Measurements from ENCODE around the gene KIAA2012.
"Not testable (repeated sequence)": the region's sequence is repeated elsewhere in the genome, so short reads cannot be mapped to it uniquely, and the experiment has no call there.

KIAA2012 gene

DNA sequence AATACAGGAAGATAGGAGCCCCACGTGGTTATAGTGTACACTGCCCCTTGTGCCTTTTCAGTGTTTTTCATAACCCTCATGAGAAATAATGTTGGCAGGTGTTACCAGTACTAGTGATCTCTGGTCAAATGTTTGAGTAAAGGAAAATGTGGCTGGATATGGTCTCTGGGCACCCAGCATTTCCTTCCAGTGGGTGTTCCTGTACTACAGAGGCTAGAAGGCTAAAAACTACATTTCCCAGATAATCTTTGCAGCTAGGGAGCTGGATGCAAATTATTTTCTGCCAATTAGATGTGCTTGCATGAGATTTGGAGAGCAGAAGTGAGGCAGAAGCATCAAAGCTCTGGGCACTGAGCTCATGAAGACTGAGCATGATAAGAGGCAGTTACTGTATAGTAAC lies 45.1 kb downstream of the KIAA2012 start:
- DNase-seq (ENCODE audit: low spot score) = no peak

DNA sequence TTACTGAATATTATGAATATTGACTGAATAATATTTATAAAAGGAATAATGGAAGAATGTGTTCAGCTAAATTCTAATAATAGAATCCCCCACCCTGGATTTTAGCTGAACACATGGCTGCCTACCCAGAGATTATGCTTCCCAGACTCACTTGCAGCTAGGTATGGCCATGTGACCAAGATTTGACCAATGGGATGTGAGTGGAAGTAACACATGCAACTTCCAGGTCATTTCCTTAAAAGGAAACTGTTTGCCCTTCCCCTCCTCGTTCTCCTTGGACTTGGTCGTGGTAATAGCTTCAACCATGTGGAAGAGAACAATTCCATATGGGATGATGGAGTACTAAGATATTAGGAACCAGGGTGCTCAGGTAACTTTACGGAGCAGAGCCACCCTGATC lies 47.8 kb downstream of the KIAA2012 start:
- DNase-seq (ENCODE audit: low spot score) = no peak

DNA sequence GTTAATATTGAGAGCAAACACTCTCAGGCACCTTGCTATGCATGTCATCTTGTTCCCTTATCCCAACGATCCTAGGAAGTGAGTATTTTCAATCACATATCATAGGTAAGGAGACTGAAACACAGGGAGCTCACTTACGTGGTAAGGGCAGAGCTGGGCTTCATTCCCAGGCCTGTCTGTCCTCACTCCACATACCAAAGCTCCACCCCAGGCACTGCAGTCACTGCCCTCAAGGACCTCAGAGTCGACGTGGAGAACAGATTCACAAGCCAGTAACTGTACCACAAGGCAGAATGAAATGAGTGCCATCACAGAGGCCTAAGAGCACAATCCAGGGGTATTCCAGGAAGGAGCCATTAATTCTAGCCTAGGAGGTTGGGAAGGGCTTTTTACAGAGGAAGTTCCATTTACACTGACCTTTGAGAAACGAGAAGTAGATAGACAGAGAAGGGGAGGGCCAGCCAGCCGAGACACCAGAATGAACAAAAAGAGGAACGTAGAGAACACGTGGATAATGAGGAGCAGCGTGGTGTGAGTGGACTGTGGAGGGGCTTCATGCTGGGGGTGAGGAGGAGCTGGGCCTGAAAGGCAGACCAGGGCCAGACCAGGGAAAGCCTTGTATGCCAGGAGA lies 48.6 kb downstream of the KIAA2012 start:
- peak; percentile 47 for DNase-seq (ENCODE audit: low spot score)

DNA sequence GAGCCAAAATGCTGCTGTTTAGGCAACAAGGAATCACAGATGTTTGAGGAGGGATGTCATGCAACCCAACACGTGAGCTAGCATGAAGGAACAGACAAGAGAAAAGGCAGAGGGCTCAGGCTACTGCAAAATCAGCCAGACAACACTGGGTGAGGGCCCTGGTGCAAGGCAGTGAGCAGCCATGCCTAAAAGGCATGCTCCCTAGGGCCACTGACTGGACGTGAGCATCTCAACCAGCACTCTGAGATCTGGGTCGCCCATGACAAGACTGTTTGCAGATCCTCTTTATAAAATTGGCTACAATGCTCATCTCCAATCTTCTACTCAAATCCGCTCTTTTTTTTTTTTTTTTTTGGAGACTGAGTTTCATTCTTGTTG lies 49.1 kb downstream of the KIAA2012 start:
- no peak for DNase-seq (ENCODE audit: low spot score)

DNA sequence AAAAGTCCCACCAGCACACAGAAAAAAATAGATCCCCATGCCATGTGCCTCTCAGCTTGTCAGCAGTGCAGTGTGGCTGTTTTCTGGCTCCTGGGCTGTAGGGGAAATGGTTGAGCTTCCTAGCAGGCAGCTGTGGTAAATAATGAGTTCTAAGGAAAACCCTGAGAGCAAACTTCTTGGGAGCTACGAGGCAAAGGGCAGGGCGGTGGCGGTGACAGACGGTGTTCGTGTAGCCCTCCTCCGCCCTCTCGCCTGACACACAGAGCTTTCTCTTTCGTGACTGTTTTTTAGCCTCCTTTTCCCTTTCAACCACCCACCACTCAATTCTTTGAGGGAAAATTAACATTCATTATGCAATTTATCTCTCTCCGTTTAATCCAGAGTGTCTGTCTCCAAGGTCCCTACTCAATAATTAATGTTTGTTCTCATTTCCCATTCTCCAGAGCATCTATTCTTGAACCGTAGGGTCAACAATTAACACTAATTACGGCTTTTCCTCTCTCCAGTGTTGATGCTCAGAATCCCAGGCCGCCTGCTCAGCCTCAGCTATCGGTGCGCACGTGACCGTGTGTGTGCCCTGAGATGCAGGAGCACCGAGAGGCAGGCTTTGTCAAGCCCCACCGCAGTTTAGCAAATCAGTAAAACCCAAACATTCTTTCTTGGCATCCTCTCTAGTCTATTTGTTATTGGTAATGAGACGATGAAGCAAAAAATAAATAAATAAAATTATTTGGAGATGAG lies 50.1 kb downstream of the KIAA2012 start:
- DNase-seq (ENCODE audit: low spot score) = no peak

DNA sequence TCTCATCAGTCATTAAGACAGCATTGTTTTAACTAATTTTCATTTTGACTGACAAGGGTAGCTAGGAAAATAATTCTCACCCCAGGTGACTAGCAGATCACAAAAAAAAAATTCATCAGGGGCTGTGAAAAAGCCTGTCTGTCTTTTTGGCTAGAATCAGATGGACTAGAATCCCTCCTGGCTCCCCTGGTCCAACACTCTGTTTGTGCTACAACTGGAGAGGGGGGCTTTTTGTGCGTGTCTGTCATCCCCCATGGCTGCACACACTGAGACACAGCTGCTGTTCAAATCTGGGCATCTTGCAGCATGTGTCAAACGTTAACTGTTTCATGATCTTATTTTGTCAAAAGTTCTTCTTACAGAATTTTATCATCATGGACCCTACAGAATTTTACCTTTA lies 51.2 kb downstream of the KIAA2012 start:
- DNase-seq (ENCODE audit: low spot score) = no peak

DNA sequence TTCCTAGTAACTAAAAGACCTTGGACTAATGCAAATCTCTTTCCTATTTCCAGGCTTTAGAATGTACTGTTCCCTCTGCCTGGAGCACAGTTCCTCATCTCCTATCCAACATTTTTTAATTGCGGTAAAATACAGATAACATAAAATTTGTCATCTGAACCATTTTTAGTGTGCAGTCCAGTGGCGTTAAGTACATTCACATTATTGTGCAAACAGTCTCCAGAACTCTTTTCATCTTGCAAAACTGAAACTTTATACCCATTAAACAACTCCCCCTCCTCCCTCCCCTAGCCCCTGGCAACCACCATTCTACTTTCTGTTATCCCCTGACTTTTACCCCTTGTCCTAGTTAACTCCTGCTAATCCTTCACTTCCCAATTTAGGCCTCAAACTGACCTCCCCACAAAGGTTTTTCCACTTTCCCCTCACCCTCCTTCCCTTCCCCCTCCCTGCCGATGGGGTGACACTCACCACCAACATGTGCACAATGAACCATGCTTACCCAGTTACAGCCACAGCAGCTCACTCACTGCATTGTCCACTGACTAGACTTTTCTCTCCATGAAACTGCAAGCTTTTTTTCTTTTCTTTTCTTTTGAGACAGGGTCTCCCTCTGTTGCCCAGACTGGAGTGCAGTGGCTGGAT lies 54.8 kb downstream of the KIAA2012 start:
- DNase-seq (ENCODE audit: low spot score) = no peak

DNA sequence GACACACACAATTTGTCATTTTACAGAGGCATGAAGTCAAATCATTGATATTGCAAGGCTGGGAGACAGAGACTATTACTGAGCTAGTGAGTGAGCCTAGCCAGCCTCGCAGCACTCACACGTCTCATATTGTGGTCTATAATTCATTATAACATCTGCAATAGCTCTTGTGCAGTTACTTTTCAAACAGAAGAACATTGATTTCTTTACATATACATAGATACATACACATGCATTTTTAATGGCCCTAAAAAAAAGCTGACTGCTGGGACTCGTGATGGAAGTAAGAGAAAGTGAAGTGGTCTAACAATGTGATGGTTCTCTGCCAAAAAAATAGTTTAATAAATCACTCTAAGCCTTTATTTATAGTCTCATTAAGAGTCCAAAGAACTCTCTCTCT lies 56.8 kb downstream of the KIAA2012 start:
- no peak for DNase-seq (ENCODE audit: low spot score)

DNA sequence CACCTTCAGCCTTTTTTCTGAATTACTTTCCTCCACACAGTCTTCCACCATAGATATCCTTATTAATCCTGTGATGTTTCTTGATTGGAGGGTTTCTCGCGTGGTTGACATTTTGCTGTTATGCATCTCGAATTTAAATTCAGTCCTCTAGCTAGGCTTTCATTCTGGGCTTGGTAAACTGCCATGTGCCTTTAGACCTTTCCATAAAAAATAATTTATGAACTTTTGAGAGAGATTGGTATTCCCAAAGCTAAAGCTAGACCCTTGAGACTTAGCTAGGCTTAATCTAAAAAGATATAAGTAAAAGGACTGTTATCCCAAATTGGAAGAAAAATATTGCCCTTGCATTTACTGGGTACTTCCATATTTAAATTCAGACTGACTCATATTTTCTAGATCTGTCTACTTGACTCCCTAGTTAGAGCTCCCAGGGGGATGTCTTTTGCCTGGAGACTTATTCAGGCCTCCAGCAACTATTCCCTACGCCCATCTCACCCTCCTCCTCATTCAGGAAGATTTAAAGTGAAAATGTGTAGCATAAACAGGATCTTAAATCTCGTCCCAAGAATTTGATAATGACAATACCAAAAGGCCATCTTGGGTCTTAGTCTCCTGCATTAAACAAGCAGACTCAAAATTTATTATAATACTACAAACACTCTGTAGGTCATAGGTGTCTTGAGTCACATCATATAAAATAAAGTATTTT lies 60.3 kb downstream of the KIAA2012 start:
- DNase-seq (ENCODE audit: low spot score) = no peak

DNA sequence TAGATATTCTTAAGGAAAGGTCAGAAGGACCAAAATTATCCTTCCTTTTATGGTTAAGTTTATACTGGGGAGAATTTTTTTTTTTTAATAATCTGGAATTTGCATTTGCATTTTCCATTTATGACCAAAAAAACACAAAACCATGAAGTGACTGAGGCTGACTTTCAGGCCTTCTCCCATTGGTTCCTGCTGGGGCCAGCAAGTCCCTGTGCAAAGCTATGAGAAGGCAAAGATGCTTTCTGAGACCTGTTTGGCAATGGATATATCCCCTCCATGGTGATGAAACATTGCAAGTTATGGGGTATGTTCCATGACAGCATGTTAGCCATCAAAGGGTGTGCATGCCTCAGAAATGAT lies 60.8 kb downstream of the KIAA2012 start:
- no peak for DNase-seq (ENCODE audit: low spot score)

DNA sequence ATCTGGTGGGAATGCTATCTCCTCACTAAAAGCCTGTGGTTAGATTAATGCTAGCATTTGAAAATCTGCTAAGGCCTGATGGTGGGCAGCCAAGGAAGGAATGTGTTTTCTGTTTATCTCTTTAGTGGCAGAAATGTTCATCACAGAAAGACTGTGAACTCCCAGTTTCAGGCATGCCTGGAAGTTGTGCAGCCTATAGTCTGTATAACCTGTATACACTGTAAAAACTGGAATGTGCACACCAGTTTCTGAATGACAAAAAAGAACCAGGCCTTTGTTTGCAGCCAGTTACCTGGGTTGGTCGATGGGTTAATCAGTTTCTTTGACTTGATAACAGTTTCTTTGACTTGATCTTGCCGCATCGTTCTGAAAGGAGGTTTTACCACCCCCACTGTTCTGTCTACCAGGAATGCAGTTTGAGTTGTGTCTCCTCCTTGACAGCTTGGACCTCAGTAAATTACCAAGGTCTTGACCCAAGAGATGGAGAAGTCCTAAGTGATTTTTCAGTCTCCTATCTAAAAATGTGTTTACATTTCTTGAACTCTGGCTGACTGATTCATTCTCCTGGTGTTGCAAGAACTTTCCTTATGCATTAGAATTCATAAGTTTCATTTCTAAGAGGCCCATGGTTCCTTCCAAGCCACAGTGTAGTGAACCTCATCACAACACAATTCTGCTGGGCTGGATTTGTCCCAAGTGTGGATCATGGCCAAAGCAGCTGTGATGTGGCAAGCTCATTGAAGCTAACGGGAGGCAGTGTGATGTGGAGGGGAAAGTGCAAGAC lies 62.2 kb downstream of the KIAA2012 start:
- peak; percentile 43 for DNase-seq (ENCODE audit: low spot score)

DNA sequence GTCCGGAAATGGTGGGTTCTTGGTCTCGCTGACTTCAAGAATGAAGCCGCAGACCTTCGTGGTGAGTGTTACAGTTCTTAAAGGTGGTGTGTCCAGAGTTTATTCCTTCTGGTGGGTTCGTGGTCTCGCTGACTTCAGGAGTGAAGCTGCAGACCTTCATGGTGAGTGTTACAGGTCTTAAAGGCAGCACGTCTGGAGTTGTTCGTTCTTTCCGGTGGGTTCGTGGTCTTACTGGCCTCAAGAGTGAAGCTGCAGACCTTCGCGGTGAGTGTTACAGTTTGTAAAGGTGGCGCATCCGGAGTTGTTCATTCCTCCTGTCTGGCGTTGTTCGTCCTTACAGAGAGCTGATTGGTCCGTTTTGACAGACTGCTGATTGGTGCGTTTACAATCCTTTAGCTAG lies 63.0 kb downstream of the KIAA2012 start:
- DNase-seq (ENCODE audit: low spot score) = not testable (repeated sequence)

DNA sequence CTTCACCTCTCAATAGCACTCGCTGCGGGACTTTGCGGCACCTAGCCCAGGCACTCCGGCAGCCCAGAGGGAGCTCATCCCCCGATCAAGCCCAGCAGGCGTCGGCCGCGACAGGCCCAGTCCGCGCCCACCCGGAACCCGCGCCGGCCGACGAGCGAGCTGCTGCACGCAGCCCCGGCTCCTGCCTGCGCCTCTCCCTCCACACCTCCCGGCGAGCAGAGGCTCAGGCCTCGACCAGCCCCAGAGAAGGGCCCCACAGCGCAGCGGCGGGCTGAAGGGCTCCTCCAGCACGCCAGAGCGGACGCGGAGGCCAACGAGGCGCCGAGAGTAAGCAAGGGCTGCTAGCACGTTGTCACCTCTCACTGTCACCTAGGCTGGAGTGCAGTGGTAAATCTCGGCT lies 63.5 kb downstream of the KIAA2012 start:
- no peak for DNase-seq (ENCODE audit: low spot score)

DNA sequence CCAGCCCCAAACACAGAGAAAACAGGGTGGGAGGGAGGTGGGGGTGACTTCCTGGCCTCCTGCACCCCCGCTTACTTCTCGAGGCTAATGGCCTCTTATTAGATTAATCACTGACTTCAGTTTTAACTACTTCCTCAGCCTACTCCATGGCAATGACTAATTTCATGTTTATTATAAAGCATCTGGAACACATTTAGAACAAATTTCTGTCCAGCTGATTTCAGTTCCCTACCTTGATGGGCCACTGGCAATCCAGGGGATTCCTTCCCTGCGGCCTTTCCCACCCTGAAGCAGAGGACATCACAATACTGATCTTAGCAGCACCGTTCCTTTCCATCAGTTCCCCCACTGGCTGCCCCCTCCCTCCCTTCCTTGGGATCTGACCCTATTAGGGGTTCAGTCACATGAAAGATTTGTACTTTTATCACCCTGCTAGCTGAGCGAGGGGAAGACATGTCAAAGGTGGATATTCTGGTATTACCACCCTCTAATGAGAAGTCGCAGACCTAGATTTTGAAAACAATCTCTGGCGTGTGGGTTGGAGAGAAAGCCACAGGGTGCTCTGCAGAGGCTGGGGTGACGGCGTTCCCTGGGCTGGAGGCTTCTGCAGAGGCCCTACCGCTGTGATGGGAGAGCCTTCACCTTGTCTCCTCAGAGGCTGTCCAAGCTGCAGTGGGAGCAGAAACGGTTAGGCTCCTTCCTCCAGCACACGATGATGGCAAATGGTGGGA lies 67.6 kb downstream of the KIAA2012 start:
- DNase-seq (ENCODE audit: low spot score) = no peak

DNA sequence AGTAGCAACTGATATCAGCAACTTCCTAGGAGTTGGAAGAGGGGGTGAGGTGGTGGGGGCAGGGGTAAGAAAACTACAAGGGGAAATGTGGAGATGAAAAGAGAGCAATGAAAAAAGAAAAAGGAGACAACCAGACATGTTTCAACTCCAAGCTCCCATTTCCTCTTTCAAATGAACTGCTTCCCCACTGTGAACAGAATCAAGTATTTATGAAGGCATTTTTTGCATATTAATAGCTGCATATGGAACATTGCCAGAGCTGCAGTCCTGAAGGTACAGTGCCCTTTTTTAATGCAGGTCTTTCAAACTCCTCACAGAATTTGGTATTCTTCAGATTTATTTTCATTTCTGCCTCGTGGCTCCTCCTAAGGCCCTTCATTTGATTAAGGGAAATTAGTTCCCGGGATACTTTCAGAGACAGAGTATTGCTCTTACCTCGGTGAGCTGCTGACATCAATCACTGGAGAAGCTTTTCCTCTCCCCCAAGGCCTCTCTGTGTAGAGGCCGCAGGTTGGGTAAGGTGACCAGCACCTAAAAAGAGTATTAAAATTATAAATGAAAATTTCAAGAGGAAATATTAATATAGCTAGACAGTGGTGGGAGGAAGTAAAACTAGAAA lies 68.4 kb downstream of the KIAA2012 start:
- DNase-seq (ENCODE audit: low spot score) = no peak

DNA sequence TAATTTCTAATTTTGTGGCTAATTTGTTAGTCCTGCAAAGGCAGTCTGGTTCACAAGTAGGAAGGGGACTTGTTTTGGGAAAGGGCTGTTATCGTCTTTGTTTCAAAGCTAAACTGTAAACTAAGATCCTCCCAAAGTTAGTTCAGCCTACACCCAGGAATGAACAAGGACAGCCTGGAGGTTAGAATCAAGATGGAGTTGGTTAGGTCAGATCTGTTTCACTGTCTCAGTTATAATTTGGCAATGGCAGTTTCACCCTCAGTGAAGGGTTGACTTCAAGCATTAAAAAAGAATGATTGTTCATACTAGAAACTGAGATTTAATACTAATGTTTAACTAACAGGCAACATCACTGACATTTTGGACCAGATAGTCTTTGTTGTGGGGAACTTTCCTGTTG lies 69.5 kb downstream of the KIAA2012 start:
- no peak for DNase-seq (ENCODE audit: low spot score)

DNA sequence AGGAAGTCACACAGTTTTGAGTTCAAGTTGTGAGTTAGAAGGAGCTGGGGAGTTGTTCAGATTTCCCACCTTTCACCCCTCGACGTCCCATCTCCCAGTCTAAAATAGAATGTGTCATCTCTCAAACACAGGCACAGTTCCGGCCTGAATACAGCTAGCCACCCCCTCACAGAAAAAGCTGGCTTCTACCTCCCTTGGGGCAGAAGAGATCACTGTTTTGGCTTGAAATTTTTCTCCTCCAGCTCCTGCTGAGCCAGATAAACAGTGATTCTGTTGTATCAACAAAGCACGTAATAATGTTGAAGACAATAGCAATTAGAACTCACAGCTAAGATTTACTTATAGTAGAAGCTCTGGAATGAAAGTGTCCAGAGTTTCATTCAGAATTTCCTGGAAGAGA lies 74.7 kb downstream of the KIAA2012 start:
- DNase-seq (ENCODE audit: low spot score) = no peak

DNA sequence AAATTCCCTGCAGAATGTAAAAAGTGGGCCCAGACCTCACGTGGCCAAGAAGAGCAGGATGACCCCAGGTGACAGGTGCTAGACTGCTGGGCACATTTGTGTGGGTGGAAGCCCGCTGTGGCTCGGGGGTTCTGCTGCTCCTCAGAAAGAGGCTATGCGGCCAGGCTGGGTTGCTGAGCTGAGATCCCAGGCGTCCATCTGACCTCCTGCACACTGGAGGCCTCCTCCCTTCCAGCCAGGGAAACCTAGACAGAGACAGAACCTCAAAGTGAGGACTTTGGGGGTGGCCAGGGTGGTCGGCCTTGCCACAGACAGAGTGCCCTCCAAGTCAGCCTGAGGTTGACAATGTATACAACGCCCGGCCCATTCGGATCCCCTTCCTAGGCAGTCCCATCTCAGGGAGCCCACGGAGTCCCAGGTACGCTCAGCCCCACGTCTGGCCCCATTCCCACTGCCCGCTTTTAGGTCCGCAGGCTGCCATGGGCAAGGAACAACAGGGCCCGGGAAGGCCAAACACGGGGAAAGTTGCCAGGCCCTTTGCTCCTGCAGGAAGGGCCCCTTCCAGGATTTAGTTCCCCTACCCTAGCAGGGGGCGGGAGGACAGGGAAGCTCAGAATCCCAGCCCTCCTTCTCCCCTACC lies 75.6 kb downstream of the KIAA2012 start:
- DNase-seq (ENCODE audit: low spot score) = no peak

DNA sequence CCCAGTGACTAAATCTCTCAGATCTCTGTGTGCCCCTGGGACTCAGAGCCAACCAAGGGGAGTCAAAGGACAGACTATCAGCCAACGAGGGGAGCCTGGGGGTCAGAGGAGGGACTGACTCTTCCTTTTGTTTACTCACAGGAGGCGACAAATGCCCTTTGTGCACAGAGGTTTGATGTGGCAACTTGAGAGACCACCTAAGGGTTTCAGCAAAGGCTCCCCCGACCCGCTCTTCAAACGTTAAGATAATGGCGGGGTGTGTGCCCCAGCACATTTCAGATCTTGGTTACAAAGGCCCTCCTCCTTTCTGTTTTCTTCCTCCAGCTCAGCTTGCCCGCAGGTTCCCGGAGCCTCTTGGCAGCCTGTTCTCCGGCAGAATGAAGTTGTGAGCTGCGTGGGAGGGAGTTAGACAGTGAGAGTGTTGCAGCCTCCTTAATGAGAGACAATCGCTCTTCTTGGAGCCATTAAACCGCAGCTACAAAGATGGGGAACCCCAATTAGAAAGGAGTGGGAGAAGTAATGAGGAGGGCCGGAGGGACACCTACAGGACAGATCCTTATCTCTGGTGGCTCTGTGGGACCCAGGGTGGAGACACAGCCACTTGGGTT lies 76.2 kb downstream of the KIAA2012 start:
- DNase-seq (ENCODE audit: low spot score) = no peak

DNA sequence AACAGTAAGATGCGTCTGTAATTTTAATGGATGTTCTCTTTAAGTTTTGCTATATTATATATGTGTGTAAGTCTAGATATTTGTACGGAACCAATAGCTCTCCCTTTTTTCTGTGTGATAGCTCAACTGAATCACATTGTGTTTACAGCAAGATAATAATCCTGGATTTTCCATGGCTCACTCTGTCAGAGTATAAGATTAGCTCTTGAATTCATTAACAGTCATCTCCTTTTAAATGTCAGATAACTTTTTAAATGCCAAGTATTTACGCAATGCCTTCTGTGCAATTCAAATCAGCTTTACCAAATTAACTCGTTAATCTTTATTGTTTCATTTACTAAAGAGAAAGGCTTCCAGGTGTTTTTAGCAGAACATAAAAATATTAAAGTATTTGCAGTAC lies 76.9 kb downstream of the KIAA2012 start:
- DNase-seq (ENCODE audit: low spot score) = no peak

Data from globus pallidus (tissue), 1 donor.